ENCODE results near the gene RUNX1.

DNA sequence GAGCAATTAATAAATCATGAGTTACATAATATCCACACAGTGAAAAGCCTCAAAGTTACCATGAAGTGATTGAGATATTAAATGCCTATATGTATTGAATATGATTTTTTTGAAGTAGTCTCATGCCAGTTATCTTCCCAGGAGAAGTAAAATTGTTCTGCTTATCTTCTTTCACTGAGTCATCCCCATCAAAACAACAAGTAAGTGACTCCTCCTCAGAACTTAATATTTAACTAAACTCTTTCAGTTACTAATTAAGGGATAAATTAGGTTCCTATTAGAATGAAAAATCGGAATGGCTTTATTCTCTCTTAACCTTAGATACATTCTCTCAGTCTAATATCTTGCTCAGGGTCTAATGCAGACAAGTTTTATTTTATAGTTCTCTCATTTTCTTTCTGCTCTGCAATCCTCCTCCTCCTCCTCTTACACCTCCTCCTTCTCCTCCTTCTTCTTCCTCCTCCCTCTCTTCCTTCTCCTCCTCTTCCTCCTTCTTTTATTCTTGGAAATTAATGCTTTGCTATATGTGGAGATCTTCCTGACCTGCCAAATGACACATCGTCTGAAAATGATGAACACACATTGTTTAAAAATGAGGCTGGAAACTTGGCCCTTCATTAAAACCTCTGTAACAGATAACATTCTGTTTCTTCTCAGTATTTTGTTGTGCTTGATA is 110.9 kb downstream of the RUNX1 start:
- TF ChIP-seq GATA2 (IDR thresholded peaks at IDR 0.05; ENCODE audit: low read depth, low read length) (no peak), GATA3 (IDR thresholded peaks at IDR 0.05; ENCODE audit: low read depth, low read length) (no peak)
